Esophagus squamous epithelium (tissue), 5 donors: ENCODE data around the gene C2CD4D. TPM values are rescaled to one million over a fixed set of nuclear protein-coding genes. Genes with fewer than 3 reads are reported as not detected.

Experiments used
- DNase-seq: peaks from one replicate; lab custom pipeline; 2025; lab: John Stamatoyannopoulos, UW
- H3K27ac ChIP-seq, 4 donors: fragments of 200-600 bp; sonication (generic); one replicate each; pipeline ENCODE4 v1.5.1; 2016 to 2019; ENCODE audit warnings: mild to moderate bottlenecking in 1 of 4
- H3K27me3 ChIP-seq, 4 donors: fragments of 200-600 bp; sonication (generic); 1 replicate in 3 of 4; 2 replicates in 1 of 4; pipeline versions ENCODE4 v1.5.1 to v1.6.0; 2017 to 2021; ENCODE audit warnings: antibody characterized with exemption in 1 of 4
- H3K36me3 ChIP-seq, 3 donors: fragments of 200-600 bp; sonication (generic); one replicate each; pipeline ENCODE4 v1.5.1; 2016 to 2019
- H3K4me1 ChIP-seq, 3 donors: fragments of 200-600 bp; sonication (generic); one replicate each; pipeline ENCODE4 v1.5.1; 2017 to 2019
- H3K4me3 ChIP-seq, 4 donors: fragments of 200-600 bp; sonication (generic); 1 replicate in 3 of 4; 2 replicates in 1 of 4; pipeline ENCODE4 v1.5.1; 2016 to 2019; ENCODE audit warnings: mild to moderate bottlenecking in 2 of 4, moderate library complexity in 1 of 4
- H3K9me3 ChIP-seq, 3 donors: fragments of 200-600 bp; sonication (generic); one replicate each; pipeline ENCODE4 v1.5.1; 2016 to 2019
- CTCF ChIP-seq, 6 experiments: fragments of 450-650 bp in 4 of 6; fragments of 200-600 bp in 2 of 6; sonication (generic) in 2 of 6; IDR thresholded peaks; one replicate each; pipeline ENCODE4 v1.5.1; 2016 to 2019; ENCODE audit warnings: antibody characterized with exemption in 6 of 6, mild to moderate bottlenecking in 4 of 6, moderate library complexity in 4 of 6
- POLR2A ChIP-seq, 4 donors: fragments of 450-650 bp; IDR thresholded peaks; one replicate each; pipeline ENCODE4 v1.6.1; 2017; ENCODE audit warnings: antibody characterized with exemption in 4 of 4, mild to moderate bottlenecking in 4 of 4, moderate library complexity in 3 of 4
- WGBS, 2 donors: methylation state at CpG; one replicate each; pipeline ENCODE4 v1.1.5; 2018; 5-methylcytosine and 5-hydroxymethylcytosine counted together
- intact Hi-C: fragments of 100-400 bp; cut with DNase I; formaldehyde crosslinking; loops from one replicate; pipeline ENCODE4 v1.15.0; 2022
- total RNA-seq, 4 donors: library from RNA; depleted of rRNA; stranded (reverse); fragments of >200 nt; gene quantifications; one replicate each; pipeline ENCODE4 v1.1.0, GENCODE V29; 2016
- donor health status: DM: yes; HTN: yes; CAD: no.

Gene C2CD4D
- total RNA-seq, 4 donors from 2014 or later: 0.22 to 0.38 TPM; not detected in 2

GRCh38 chr1:151813271-151813977 lies 26.2 kb downstream of the C2CD4D start:
- no peak for TF ChIP-seq POLR2A (IDR thresholded peaks at IDR 0.05)
- no peak for TF ChIP-seq CTCF (IDR thresholded peaks at IDR 0.05)
- peaks cover 0 to 34% (median 10%) of the 10 kb centered on the region in 3 donors for H3K4me1 ChIP-seq
- no peak for DNase-seq
- intact Hi-C loops: no loop called here
- H3K27ac ChIP-seq: no peak overlapping the region
- H3K4me3 ChIP-seq: no peak overlapping the region
- H3K9me3 ChIP-seq: no peaks in the 10 kb centered on the region
- 75 to 79% methylated on average over 4 to 5 of the region's 12 CpGs for WGBS, 2 donors
- H3K36me3 ChIP-seq: peaks cover 0 to 3% (median 0%) of the 10 kb centered on the region in 3 donors
- H3K27me3 ChIP-seq: no peaks in the 10 kb centered on the region

- no peaks in the 10 kb centered on the region for H3K27me3 ChIP-seq
- TF ChIP-seq CTCF (IDR thresholded peaks at IDR 0.05) (no peak), POLR2A (IDR thresholded peaks at IDR 0.05) (no peak)
- H3K9me3 ChIP-seq: no peaks in the 10 kb centered on the region
- peaks cover 0 to 8% (median 0%) of the 10 kb centered on the region in 3 donors for H3K36me3 ChIP-seq
- DNase-seq: no peak
- no peak overlapping the region for H3K27ac ChIP-seq
- no peak overlapping the region for H3K4me3 ChIP-seq
- WGBS, 2 donors: 80 to 89% methylated on average over 5 to 9 of the region's 9 CpGs
- peaks cover 0 to 16% (median 0%) of the 10 kb centered on the region in 3 donors for H3K4me1 ChIP-seq
- intact Hi-C loops: no loop called here
These were observed 28.4 kb downstream of the C2CD4D start for GRCh38 chr1:151811181-151811580.

GRCh38 chr1:151809985-151810556 lies 29.5 kb downstream of the C2CD4D start:
- Histone ChIP-seq H3K36me3 (peaks cover 0 to 8% (median 0%) of the 10 kb centered on the region in 3 donors), H3K4me1 (peaks cover 0 to 11% (median 0%) of the 10 kb centered on the region in 3 donors), H3K27me3 (peaks cover 0 to 4% (median 0%) of the 10 kb centered on the region in 4 donors), H3K4me3 (no peak overlapping the region), H3K27ac (no peak overlapping the region), H3K9me3 (no peaks in the 10 kb centered on the region)
- no peak for DNase-seq
- 90 to 100% methylated on average over 1 of the region's 1 CpG for WGBS, 2 donors
- intact Hi-C loops: no loop called here
- TF ChIP-seq POLR2A (IDR thresholded peaks at IDR 0.05) (no peak), CTCF (IDR thresholded peaks at IDR 0.05) (no peak)

DNA sequence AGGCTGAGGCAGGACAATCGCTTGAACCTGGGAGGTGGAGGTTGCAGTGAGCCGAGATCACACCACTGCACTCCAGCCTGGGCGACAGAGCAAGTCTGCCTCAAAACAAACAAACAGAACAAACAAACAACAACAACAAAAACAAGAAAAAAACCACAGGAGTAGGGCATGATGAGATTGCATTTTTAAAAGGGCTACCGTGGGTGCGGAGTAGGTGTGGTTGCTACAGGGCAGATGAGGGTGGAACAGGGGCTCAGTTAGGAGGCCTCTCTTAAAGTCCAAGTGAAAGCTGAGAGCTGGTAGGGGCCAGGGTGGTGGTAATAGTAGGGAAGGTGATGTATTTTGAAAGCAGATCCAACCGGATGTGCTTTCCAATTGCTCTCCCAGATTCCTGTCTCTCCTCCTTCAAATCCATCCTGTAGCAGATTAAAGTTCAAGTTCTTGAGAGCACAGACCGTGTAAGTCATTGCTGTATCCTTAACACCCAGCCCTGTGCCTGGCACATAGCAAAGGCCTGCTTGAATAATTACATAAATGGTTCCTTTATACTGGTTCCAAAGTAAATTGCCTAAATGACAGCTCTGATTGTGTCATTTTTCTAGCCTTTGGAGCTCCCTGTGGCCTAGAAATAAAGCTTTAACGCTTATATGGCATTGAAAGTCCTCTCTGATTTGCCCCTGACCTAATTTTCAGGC lies 30.2 kb downstream of the C2CD4D start:
- WGBS, 2 donors: 55 to 60% methylated on average over 7 to 8 of the region's 8 CpGs
- TF ChIP-seq CTCF (IDR thresholded peaks at IDR 0.05) (no peak), POLR2A (IDR thresholded peaks at IDR 0.05) (no peak)
- H3K36me3 ChIP-seq: peaks cover 0 to 5% (median 0%) of the 10 kb centered on the region in 3 donors
- no peaks in the 10 kb centered on the region for H3K9me3 ChIP-seq
- no peak for DNase-seq
- H3K27ac ChIP-seq: no peak overlapping the region
- peaks cover 0 to 11% (median 0%) of the 10 kb centered on the region in 4 donors for H3K27me3 ChIP-seq
- H3K4me1 ChIP-seq: peaks cover 0 to 9% (median 0%) of the 10 kb centered on the region in 3 donors
- intact Hi-C loops: no loop called here
- no peak overlapping the region for H3K4me3 ChIP-seq
